Kidney (tissue), 14 donors: ENCODE measurements around the gene ALG3. TPM values are rescaled to one million over a fixed set of nuclear protein-coding genes. Genes with fewer than 3 reads are reported as not detected.

ENCODE experiments used
- DNase-seq, 5 donors: peaks; one replicate each; pipeline ENCODE4 v3.0.0-alpha.2; 2013 to 2020
- FAIRE-seq: peaks from 2 replicates; lab custom pipeline; 2012; peaks lifted over from hg19 to GRCh38; lab: Jason Lieb, UNC
- H3K27ac ChIP-seq, 2 donors: one replicate each; pipeline ENCODE4 v1.7.0; 2013; ENCODE audit warnings: low read depth in 2 of 2, low read length in 2 of 2, inconsistent platforms in 1 of 2
- H3K27me3 ChIP-seq: one replicate; pipeline ENCODE4 v1.7.1; 2013; ENCODE audit warnings: low read length, inconsistent platforms; ENCODE audit not compliant: control insufficient read depth, insufficient read depth
- H3K36me3 ChIP-seq, 3 donors: one replicate each; pipeline versions ENCODE4 v1.7.0 to v1.7.1; 2013; ENCODE audit warnings: low read length in 3 of 3, control low read depth in 1 of 3, inconsistent platforms in 1 of 3; ENCODE audit not compliant: insufficient read depth in 3 of 3, control insufficient read depth in 2 of 3
- H3K4me1 ChIP-seq, 3 donors: one replicate each; pipeline versions ENCODE4 v1.7.0 to v1.7.1; 2013; ENCODE audit warnings: low read length in 3 of 3, inconsistent platforms in 1 of 3, low read depth in 1 of 3; ENCODE audit not compliant: control insufficient read depth in 2 of 3, insufficient read depth in 2 of 3
- H3K4me3 ChIP-seq, 3 donors: one replicate each; pipeline versions ENCODE4 v1.7.0 to v1.8.1; 2013; ENCODE audit warnings: low read length in 3 of 3, control low read depth in 1 of 3, inconsistent platforms in 1 of 3
- H3K9ac ChIP-seq, 3 donors: one replicate each; pipeline versions ENCODE4 v1.7.0 to v1.7.1; 2013; ENCODE audit warnings: low read length in 3 of 3, control low read depth in 1 of 3, inconsistent platforms in 1 of 3
- H3K9me3 ChIP-seq, 3 donors: one replicate each; pipeline versions ENCODE4 v1.7.0 to v1.7.1; 2013; ENCODE audit warnings: low read length in 3 of 3, control low read depth in 1 of 3, inconsistent platforms in 1 of 3; ENCODE audit not compliant: control insufficient read depth in 2 of 3, insufficient read depth in 1 of 3
- CTCF ChIP-seq: IDR thresholded peaks from 3 replicates; pipeline ENCODE4 v1.5.1; 2012; ENCODE audit warnings: mild to moderate bottlenecking, moderate library complexity, borderline replicate concordance; ENCODE audit not compliant: insufficient read depth; ENCODE audit errors: extremely low read depth
- intact Hi-C: fragments of 100-400 bp; cut with DNase I; formaldehyde crosslinking; loops from one replicate; pipeline ENCODE4 v1.11.1; 2022
- polyA plus RNA-seq: library from polyadenylated mRNA; stranded (reverse); fragments of 350-450 nt; fragmentation: Illumina TruSeq; extraction: RNeasy Lipid Tissue Mini Kit (QIAGEN cat#74804); gene quantifications from one replicate; pipeline ENCODE4 v1.2.3, GENCODE V29; 2014; ENCODE audit warnings: low read depth, low replicate concordance; ENCODE audit not compliant: insufficient read depth
- total RNA-seq: library from RNA; stranded (reverse); fragmentation: NEBNext Ultra II Directional; extraction: Animal tissue kit (Norgen Biotek cat#: 25700); gene quantifications from one replicate; pipeline ENCODE4 v1.2.1, GENCODE V29; 2021
- donor health status: control.
- donor health status: control.
- donor health status: control.
- donor health status: control.
- donor health status: control.
- donor health status: DM: yes; HTN: yes; CAD: no.
- donor health status: Normal renal cell carcinoma (clear cell type).

The ALG3 gene
- total and polyA plus RNA-seq, 2 donors from 2014 or later = 33.6 to 39.8 TPM

- Histone ChIP-seq H3K4me1 (peaks cover 0 to 15% (median 4%) of the 10 kb centered on the region in 3 donors), H3K27me3 (peaks cover 11% of the 10 kb centered on the region), H3K36me3 (no peaks in the 10 kb centered on the region), H3K4me3 (no peak overlapping the region), H3K27ac (no peak overlapping the region), H3K9ac (no peak overlapping the region), H3K9me3 (no peaks in the 10 kb centered on the region)
- no peak for FAIRE-seq
- no peak for DNase-seq
- intact Hi-C loops = no loop called here
- no peak for TF ChIP-seq CTCF
These were observed 10.7 kb upstream of the ALG3 start for GRCh38 chr3:184259396-184259877.

GRCh38 chr3:184258926-184259325, 10.2 kb upstream of the ALG3 start:
- H3K4me3 ChIP-seq = no peak overlapping the region
- H3K4me1 ChIP-seq = peaks cover 0 to 15% (median 4%) of the 10 kb centered on the region in 3 donors
- no peak for FAIRE-seq
- H3K27me3 ChIP-seq = peaks cover 11% of the 10 kb centered on the region
- H3K36me3 ChIP-seq = no peaks in the 10 kb centered on the region
- H3K9me3 ChIP-seq = no peaks in the 10 kb centered on the region
- no peak overlapping the region for H3K9ac ChIP-seq
- no peak overlapping the region for H3K27ac ChIP-seq
- no peak for DNase-seq
- TF ChIP-seq CTCF = no peak
- intact Hi-C loops = no loop called here

GRCh38 chr3:184257083-184257915, 8.5 kb upstream of the ALG3 start:
- TF ChIP-seq CTCF = no peak
- DNase-seq (no peak), FAIRE-seq (no peak)
- Histone ChIP-seq H3K27me3 (peaks cover 7% of the 10 kb centered on the region), H3K27ac (no peak overlapping the region), H3K9ac (no peak overlapping the region), H3K4me1 (peaks cover 0 to 13% (median 4%) of the 10 kb centered on the region in 3 donors), H3K36me3 (no peaks in the 10 kb centered on the region), H3K4me3 (no peak overlapping the region), H3K9me3 (no peaks in the 10 kb centered on the region)
- intact Hi-C loops = no loop called here
